Suppressor macrophage (primary cell): ENCODE data around the gene CLC.
A peak's percentile ranks its signal among the peaks of the same experiment; 100 is the strongest.
"Not testable (repeated sequence)": the region's sequence is repeated elsewhere in the genome, so short reads cannot be mapped to it uniquely, and the experiment has no call there.

Experiments
- DNase-seq, 4 experiments: peaks; one replicate each; pipeline ENCODE4 v3.0.0-alpha.2; 2020 to 2022
- total RNA-seq, 17 experiments: gene quantifications; one replicate each; lab custom pipeline; 2026; ENCODE audit warnings: mixed read lengths in 6 of 17, inconsistent platforms in 3 of 17; lab: John Stamatoyannopoulos, UW

Gene CLC
- total RNA-seq: 0 to 0.11 (median 0) reads per million in 17 experiments

DNA sequence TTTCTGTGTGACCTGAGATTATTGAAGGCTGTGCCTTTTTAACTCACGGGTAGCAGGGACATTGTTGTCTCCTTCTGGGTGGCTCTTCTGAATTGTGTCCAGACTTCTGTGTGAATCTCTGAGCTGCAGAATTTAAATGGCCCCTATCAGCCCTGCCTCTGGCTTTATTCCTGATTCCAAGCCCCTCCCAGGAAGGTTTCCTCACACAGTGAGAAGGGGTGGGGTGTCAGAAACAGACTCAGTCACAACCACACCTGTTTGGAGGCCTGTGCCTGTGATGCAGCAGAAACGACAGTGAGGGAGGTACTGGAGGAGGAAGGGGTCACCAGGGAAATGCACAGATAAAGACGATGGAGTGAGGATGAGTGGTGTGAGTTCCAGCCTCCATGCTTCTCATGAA, at the start of gene CLC:
Gene CLC (minus strand): TSS at position 139 of the 400 bp plus-strand sequence. CDS start 77 bp downstream, at position 62.
- DNase-seq: no peak

DNA sequence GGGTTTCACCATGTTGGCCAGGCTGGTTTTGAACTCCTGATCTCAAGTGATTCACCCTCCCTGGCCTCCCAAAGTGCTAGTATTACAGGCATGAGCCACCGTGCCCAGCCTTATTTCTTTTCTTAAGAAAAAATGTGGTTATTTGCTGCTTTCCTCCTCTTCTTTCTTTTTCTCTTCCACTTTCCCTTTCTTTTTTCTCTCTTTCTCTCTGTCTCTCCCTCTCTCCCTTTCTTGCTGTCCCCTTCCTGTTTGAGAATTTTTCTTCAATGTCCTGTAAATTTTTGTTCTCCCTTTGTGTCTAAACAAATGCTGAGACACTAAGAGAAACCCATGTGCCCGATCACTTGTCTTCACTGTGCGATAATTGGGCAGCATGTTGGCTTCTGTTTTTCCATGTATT, 43.1 kb upstream of the CLC start:
- no peak for DNase-seq

DNA sequence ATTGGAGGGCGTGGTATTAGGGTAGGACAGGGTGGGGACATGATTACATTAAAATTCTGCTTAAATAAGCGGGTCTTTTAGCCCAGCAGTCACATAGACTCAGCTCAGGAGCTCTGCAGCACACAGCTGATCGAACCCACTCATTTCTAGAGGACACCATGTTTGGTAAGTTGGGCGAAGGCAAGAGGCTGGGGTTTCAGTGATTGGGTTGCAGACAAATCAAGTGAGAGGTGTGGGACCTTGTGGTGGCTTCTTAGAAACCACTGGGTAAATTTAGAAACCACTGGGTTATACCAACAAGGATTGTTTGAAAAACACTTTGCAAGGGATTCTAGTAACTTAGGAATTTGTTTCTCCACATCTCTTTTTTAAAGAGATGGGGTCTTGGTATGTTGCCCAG, 40.9 kb upstream of the CLC start, which contains the start of gene LEUTX:
Gene LEUTX (plus strand): TSS at position 92 of the 400 bp plus-strand sequence. CDS start 67 bp downstream, at position 159.
- DNase-seq: no peak

DNA sequence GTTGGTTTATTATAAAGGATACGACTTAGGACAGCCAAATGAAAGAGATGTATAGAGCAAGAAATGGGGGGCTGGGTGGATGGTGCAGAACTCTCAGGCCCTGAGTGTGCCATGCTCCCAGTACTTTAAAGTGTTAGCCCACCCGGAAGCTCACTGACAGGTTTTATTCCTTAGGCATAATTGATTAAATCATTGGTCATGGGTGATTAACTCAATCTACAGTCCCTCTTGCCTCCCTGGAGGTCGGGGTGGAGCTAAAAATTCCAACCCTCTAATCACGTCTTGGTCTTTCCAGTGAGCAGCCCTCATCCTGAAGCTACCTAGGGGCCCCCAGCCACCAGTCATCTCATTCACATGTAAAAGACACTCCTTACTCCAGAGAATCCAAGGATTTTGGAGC, 31.0 kb upstream of the CLC start:
- DNase-seq: no peak

DNA sequence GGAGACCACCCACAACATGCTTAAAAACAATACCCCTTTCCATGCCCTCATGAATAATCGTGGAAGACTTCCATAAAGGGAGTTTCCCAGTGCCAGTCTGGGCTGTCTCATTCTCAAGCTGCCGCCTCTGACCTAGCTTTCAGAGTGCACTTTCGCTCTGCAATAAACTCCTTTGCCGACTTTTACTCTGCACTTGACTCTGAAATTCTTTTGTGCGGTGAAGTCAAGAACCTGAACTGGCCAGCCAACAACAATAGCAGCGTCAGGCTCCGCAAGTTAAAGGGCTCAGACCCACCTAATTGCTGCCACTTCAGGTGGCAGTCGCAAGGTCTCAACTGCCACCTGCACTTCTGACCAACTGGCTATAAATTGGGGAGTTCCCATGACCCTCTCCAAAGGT, 30.5 kb upstream of the CLC start:
- no peak for DNase-seq

DNA sequence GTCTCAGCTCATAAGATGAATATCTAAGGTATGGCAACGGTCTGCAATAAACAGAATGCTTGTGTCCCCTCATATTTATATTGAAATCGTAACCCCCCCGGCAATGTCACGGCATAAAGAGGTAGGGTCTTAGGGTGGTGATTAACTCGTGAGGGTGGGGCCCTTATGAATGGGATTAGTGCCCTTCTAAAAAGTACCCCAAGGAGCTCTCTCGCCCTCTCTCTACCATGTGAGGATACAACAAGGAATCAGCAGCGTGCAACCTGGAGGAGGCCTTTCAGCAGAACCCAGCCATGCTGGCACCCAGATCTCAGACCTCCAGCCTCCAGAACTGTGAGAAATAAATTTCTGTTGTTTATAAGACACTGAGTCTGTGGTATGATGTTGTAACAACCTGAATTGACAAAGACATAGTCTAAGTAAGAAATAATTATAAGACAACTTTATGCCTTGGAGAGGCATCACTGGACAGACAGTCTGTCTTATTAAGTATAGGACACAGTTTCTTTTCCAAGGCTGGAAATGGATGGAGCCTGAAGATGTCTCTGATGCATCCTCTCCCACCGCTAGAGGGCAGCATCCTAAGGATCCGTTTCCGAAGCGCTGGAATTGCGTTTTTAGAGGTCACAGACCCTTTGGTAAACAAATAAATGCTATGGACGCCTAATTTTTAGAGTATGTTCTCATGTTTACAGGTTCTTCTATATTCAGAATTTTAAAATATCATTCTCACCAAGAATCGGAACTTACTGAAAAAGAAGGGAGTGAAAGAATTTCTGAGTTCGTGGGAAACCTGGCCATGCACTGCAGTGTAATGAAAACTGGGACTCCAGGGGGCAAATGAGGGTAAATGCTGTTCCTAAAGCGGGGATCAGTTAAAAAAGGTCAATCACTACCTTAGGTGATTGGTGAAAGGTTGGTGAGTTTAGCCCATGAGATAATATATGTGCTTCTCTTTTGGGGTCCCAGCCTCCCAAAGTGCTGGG, 27.6 kb upstream of the CLC start:
- DNase-seq: peak; percentile 60 to 81 (median 72)

DNA sequence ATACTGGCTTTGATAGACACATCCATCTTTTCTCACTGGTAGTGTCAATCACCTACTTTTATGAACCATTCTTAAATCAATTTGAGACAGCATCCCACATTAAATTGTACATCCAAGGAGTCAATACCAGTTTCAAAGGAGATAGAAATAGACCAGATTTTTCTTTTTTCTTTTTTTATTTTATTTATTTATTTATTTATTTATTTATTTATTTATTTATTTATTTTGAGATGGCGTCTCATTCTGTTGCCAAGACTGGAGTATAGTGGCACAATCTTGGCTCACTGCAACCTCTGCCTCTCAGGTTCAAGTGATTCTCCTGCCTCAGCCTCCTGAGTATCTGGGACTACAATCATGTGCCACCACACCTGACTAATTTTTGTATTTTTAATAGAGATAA, 24.0 kb upstream of the CLC start:
- DNase-seq: not testable (repeated sequence)

DNA sequence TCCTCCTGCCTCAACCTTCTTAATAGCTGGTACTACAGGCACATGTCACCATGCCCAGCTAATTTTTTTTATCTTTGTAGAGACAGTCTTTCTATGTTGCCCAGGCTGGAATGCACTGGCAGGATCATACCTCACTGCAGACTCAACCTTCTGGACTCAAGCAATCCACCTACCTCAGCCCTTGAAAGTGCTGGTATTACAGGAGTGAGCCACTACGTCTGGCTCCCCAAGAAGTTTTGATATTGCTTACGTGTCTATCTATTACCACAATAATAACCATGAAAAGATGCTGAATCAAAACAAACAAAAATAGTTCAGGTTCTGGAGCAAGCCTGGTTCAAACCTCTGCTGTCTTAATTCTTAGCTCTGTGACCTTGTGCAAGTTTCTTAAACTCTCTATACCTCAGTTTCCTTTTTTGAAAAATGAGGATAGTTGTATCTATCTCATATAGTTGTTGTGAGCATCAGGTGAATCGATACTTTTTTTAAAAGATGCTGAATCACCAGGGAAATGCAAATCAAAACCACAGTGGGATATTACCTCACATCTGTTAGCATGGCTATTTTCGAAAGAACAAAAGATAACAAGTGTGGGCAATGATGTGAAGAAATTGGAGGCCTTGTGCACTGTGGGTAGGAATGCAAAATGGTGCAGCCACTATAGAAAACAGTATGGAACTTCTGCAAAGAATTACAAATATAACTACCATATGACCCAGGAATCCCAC, 21.8 kb upstream of the CLC start:
- no peak for DNase-seq

DNA sequence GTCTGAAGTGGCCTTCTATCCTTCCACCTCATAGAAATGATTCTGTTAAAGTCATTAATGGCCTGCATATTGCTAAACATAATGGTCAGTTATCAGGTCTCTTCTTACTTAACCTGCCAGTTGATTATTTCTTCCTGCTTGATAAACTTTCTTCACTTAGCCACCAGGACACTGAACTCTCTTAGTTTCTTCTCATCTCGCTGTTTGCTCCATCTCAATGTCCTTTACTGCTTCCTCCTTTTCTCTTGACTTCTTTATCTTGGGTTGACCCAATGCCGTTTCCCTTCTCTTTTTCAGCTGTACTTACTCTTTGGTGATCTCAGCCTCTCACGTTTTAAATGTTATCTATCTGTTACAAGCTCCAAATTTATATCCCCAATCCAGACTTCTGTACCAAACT, 17.1 kb upstream of the CLC start:
- DNase-seq: no peak

DNA sequence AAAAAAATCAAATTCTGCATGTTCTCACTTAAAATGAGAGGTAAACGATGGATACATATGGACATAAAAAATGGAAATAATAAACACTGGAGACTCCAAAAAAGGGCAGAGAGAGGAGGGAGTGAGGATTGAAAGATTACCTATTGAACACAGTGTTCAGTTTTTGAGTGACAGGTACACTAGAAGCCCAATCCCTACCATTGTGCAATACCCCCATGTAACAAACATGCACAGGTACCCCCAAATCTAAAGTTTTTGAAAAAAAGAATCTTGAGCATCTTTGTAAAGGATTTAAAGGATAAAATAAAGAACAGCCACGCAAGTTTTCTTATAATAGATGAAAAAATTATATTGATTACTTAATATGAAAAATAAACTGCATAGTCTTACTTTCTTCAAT, 16.7 kb upstream of the CLC start:
- no peak for DNase-seq

DNA sequence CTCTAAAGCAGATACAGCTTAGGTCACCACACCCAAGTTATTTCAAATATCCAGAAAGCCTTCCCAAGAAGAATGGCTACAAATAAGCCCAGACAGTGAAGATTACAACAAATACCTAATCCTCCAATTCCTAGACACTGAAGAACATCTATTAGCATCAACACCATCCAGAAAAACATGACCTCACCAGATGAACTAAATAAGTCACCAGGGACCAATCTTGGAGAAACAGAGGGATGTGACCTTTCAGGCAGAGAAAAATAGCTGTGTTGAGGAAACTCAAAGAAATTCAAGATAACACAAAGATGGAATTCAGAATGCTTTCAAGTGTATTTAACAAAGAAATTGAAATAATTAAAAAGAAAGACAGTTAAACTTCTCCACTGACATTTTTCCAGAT, 15.0 kb upstream of the CLC start:
- no peak for DNase-seq

DNA sequence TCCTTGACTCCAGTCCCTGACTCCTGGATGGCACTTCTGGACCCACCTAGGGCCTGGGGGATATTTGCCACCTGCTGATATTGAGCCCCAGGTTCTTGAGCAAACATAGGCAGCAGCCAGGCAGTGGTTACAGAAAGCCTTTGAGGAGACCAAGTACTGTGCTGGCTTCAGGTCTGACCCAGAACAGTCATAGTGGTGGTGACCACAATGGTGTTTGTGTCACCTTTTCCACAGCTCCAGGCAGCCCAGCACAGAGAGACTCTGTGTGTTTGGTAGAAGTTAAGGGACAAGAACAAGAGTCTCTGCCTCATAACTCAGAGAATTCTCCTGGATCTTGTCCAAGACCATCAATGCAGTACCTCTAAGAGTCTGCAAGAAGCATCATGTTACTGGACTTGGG, 14.6 kb upstream of the CLC start:
- no peak for DNase-seq

DNA sequence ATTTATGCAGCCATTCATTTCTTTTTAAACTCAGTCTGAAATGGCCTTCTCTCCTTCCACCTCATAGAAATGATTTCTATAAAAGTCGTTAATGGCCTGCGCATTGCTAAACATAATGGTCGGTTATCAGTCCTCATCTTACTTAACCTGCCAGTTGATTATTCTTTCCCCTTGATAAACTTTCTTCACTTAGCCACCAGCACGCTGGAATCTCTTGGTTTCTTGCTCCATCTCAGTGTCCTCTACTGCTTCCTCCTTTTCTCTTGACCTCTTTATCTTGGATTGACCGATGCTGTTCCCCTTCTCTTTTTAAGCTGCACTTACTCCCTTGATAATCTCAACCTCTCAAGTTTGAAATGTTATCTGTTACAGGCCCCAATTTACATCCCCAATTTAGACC, 12.2 kb upstream of the CLC start:
- DNase-seq: no peak

DNA sequence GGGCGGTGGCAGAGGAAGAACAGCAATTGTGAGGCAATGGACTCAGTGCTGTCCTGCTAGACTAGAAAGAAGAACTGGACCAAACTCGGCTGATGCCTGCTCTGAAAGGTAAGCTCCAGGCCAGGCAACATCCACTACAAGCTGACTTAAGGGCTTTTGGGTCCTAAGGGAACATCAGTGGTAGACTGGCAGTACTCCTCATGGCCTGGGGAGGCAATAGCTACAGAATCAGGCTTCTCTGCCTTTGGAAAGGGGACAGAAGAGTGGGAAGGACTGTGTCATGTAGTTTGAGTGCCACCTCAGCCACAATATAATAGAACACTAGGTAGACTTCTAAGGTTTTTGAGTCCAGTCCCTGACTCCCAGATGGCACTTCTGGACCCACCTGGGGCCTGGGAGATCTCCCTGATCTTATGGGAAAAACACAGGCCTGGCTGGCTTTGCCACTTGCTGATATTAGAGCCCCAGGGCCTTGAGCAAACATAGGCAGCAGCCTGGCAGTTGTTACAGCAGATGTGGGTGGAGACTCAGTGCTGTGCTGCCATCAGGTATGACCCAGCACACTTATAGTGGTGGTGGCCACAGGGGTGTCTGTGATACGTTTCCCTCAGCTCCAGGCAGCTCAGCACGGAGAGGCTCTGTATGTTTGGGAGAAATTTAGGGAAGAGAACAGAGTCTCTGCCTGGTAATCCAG, 9.2 kb upstream of the CLC start:
- no peak for DNase-seq

DNA sequence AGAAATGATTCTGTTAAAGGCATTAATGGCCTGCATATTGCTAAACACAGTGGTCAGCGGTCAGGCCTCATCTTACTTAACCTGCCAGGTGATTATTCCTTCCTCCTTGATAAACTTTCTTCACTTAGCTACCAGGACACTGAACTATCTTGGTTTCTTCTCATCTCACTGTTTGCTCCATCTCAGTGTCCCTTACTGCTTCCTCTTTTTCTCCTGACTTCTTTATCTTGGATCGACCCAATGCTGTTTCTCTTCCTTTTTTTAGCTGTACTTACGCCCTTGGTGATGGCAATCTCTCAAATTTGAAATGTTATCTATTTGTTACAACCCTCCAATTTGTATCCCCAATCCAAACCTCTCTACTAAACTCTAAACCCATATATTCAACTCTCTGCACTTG, 7.8 kb upstream of the CLC start:
- peak in 3 of 4 experiments; percentile 11 to 52 (median 32) for DNase-seq

DNA sequence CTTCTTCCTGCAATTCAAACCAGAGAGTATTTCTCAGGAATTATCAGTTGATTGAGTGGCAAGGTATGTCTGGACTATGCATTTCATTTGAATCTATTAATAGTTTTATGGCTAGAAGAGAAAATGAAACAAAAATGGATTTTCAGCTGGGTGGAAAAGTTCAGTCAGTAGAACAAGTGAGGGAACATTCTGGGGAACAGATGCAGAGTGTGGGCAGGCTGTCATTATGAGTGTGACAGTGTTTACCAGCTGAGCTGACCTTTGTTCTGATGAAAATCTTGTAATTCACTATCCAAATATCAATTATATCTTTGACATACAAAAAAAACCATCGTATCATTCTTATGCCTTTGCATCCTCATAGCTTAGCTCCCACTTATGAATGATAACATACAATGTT, 2.6 kb upstream of the CLC start:
- DNase-seq: no peak

DNA sequence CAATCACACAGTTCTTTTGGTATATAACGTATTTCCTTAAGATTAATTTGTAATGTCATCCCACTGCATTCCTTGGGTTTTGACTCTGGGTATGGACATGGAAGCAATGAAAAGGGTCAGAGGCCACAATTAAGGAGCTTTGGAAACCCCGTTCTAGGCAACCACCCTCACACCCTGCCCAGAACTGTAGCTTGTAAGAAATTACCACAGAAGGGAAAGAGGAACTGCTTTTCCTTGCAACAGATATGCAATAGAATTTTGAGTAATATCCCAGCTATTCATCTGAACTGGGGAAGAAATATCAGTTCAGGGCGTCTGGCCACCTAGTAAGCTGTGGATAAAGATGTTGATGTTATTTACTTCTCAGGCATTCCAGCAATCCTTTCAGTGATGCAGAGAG, 985 bp upstream of the CLC start:
- DNase-seq: peak; percentile 9 to 61 (median 40)

DNA sequence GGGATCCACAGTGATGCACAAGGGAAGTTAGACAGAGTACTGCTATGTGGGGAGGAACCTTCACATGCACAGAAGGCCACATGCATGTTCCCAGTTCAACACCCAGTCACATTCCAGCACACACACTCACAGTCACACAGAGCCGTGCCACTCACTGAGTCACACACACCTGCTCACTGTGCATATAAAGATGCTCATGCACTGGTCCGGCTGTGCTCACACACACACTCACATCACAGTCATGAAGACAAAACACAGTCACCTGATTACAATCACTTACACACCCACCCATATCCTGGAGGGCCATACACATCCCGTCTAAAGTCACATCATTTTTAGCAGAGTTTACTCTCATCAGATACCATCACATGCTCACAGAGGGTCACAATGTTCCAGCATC, 478 bp downstream of the CLC start:
- DNase-seq: no peak

DNA sequence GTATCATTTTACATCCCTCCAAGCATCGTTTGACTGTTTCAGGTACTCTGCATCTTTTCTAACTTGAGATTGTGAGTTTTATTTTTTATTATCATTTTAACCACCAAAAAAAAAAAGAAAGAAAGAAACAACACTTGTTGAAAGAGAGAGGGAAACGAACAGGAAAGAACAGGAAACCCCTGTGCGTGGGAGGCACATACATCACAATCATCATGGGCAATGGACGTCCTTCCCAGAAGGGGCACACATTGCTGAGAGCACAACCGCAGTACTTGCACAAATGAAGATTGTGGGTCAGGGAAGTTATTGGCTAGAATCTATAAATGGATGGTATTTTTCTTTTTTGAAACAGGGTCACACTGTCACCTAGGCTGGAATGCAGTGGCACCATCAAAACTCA, 1.7 kb downstream of the CLC start:
- no peak for DNase-seq

DNA sequence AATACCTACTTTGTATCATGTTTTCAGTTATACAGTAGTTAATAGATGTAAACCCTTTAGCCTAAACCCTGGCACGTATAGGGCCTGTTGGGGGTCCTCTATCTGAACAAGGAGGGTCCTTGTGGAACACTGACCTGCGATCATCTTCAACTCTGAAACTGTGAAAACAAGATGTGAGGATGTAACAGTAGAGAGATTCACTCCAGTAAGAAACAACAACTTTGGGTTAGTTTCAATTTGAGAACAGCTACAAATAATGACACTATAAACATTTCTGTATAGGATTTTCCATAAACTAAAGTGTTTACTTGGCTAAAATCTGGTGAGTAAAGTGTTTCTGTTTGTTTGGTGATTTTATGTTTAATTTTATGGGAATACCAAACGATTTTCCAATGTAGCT, 2.1 kb downstream of the CLC start:
- no peak for DNase-seq

DNA sequence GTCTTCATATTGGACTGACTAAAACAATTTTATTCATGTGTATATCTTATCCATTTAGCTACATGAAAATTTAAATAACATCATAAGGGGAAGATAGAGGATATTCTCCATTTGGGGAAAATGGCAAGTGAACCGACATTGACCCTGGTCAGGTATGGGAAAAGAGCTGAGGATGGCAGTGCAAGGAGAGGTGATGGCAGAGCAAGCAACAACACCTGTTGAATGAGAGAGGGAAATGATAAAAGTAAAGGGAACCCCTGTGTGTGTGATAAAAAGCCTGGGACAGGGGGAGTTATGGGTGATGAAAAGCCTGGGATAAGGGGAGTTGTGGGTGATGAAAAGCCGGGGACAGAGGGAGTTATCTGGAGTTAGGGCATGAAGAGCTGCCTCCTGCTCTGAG, 4.0 kb downstream of the CLC start:
- DNase-seq: no peak

DNA sequence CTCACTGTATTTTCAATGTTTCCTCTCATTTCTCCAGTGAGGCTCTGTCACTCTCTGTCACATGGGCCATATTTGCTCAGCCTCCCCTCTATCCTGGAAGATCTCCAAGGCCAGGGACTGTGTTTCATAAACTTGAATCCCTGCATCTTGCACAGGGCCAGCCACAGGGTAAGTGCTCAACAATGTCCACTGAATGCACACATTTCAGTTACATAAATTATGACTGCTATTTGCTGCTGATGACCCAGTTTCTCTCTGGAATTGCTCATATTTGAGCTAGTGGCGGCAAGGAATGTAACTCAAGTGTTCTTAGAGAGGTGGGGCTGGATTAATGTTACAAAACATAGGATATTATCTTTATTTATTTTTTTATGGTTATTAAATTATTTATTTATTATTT, 6.1 kb downstream of the CLC start:
- no peak for DNase-seq

DNA sequence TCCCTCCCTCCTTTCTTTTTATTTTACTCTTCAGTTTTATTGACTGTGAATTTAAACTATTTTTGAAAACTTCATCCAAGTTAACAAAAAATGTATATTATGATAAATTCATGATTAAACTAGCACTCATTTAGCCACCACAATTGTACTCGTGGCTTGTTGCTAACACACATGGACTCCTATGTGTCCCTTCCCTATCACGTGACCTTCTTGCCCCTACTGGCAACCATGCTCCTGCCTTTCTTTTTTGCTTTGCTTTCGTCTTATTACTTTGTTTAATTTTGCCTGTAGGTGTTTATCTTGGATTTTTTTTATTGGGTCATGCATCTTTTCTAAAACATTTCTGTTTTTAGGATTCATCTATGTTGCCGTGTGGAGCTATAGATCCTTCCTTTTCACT, 8.2 kb downstream of the CLC start:
- DNase-seq: no peak
